Spleen (tissue), 7 donors: ENCODE data around the gene CACNA1A.

ENCODE experiments used
- CTCF ChIP-seq, 11 experiments: fragments of 200-600 bp in 7 of 11; fragments of 450-650 bp in 4 of 11; sonication (generic) in 4 of 11; IDR thresholded peaks in 8 of 11; conservative IDR thresholded peaks in 3 of 11; 1 replicate in 7 of 11; 2 replicates in 4 of 11; pipeline versions ENCODE4 v1.4.0 to v1.8.0; 2016 to 2021; ENCODE audit warnings: antibody characterized with exemption in 11 of 11, inconsistent platforms in 4 of 11, mild to moderate bottlenecking in 1 of 11
- POLR2A ChIP-seq, 3 donors: fragments of 450-650 bp; IDR thresholded peaks; one replicate each; pipeline ENCODE4 v1.5.1; 2017; ENCODE audit warnings: antibody characterized with exemption in 3 of 3, mild to moderate bottlenecking in 1 of 3
- POLR2AphosphoS5 ChIP-seq, 3 donors: sonication (generic); formaldehyde crosslinking; IDR thresholded peaks; one replicate each; pipeline ENCODE4 v1.5.1; 2017; ENCODE audit warnings: antibody characterized with exemption in 3 of 3
- donor health status: DM: no; HTN: no; CAD: no; lungs with moderate emphysema.
- donor health status: DM: no; HTN: no; CAD: no.
- donor health status: DM: no; HTN: no; CAD: no.

- TF ChIP-seq CTCF (IDR thresholded peaks at IDR 0.05 in 8 of 11, conservative IDR thresholded peaks at IDR 0.05 in 3 of 11), result no peak
- no peak for TF ChIP-seq POLR2A (IDR thresholded peaks at IDR 0.05)
- no peak for TF ChIP-seq POLR2AphosphoS5 (IDR thresholded peaks at IDR 0.05)
These were observed 95.3 kb downstream of the CACNA1A start for GRCh38 chr19:13410946-13411345.
